NCI-H2227 (cell line): ENCODE results near the gene ZSCAN22.
A peak's percentile ranks its signal among the peaks of the same experiment; 100 is the strongest.
"Not testable (repeated sequence)": the region's sequence is repeated elsewhere in the genome, so short reads cannot be mapped to it uniquely, and the experiment has no call there.

Experiments
- DNase-seq: peaks from one replicate; lab custom pipeline; 2025; ENCODE audit not compliant: unreplicated experiment; lab: John Stamatoyannopoulos, UW

ZSCAN22 gene

GRCh38 chr19:58326914-58327726 lies at the start of gene ZSCAN22:
ZSCAN22 (plus strand) TSS chr19:58326994; CDS start chr19:58334803, 7,809 bp downstream.
- DNase-seq: peak; percentile 100

- no peak for DNase-seq
Measured at GRCh38 chr19:58277197-58277596, 49.6 kb upstream of the ZSCAN22 start.

DNA sequence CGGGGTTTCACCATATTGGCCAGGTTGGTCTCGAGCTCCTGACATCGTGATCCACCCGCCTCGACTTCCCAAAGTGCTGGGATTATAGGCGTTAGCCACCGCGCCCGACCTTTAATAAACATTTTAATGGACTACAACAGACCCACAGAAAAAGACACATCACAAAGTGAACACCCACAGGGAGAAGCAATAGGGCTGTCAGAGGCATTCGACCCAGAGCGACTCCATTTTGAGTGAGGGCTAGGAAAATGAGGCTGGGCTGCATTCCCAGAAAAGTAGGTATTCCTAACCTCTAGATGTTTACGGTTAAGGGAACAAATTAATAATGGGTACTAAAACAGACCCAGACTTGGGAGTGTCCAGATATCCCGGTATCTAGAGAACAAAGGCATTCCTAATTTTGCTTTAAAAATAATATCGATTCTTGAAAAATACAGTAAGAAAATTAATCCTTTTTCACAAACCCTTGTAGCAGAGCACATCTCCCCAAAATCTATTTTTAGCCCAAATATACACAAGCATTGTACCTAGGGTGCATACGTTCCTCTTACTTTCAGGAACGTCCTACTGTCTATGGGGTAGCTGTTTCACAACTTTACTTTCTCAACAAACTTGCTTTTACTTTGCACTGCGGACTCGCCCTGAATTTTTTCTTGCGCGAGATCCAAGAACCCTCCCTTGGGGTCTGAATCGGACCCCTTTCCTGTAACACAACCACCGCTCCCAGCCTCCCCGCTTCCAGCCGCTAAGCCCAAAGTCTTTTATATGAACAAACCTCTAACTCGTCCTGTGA lies 48.9 kb upstream of the ZSCAN22 start:
- no peak for DNase-seq

DNA sequence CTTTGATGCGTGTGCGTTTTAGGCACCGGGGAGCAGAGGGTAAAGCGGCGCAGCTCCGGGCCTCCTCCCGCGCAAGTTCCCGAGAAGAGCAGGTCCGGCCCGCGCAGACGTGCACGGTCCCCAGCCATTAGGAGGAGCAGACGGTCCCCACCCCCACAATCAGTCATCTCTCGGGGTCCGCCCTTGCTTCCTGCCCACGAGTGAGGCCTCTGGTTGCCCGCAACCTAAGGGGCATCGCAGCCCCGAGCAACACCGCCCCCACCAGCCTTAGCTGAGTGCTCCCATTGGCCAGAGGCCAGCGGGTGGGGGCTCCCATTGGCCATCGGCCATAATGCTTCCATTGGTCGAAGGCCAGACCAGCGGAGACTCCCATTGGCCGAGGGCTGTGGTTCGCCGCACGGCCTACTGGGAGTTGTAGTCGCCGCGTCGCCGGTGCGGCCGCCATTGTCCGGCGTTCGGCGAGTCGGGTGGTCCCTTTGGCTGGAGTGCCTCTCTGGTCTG lies 48.2 kb upstream of the ZSCAN22 start, which contains the start of gene ZNF8:
Gene ZNF8, plus strand, starts transcription at position 415 of the 501 bp plus-strand sequence. CDS start 127 bp downstream, outside the sequence.
- DNase-seq: peak; percentile 100

DNA sequence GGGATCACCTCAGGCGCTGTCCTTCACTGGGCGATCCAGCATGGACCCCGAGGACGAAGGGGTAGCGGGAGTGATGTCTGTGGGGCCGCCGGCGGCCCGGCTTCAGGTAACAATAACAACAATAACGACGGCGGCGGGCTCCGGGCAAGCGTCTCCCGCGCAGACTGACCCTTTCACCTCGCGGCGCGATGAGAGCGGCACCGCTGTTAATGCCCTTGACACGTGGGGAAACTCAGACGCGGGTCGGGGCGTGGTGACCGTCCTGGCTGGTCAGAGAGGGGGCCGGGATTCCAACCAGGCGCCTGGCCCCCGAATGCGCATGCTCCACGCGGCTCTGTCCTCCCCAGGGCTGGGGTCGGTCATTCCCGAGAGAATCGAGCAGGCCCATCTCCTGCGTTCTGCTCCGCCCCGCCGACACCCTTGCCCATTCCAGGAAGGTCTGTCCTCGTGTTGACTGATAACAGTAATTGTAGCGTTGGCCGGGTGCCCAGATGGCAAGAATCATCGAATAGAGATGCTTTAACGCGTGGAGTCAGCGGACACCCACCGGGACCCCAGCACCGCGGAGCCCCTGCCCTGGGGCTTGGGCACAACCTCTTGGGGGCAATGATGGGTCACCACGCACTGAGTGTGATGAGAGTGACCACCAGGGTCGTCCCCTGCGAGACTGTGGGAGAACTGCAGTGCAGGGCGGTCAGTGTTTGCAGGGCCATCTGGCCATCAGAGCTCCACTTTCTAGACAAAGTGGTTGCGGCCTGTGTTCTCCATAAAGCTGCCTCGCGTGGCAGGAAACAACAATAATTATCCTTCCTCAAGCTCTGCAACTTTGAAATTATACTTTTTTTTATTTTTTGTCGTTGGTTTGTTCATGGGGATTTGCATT lies 47.5 kb upstream of the ZSCAN22 start:
- DNase-seq: peak; percentile 96

DNA sequence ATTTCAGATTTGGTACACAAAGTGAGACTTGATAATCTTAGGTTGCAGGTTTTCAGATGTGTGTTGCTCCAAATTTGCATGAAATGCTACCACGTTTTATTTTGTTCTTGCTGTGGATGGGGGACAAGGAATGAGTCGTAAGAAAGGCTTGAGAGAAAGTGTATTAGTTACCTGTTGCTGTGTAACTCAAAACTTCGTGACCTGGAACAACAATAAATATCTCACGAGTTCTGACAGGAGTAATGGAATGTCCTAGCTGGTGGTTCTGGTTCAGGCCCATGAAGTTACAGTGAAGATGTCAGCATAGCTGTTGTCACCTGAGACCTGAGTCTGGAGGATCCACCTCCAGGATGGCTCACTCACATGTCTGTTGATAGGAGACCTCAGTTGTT lies 46.9 kb upstream of the ZSCAN22 start:
- no peak for DNase-seq

DNA sequence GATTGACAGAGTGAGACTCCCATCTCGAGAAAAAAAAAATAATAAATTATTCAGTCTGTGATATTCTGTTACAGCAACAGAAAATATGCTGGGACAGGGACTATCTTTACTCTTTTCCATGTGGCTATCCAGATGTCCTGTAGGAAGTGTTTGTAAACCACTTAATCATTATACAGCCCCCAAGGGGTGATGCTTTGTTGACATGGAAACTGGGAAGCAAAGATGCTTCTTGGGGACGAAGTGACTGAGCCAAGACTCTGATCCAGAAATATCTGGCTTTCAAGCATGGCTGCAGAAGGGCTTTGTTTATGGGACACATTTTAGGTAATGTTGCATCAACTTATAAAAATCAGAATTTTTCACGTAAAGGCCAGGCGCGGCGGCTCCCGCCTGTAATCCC lies 42.6 kb upstream of the ZSCAN22 start:
- no peak for DNase-seq

- no peak for DNase-seq
Measured at GRCh38 chr19:58291943-58292342, 34.9 kb upstream of the ZSCAN22 start.

- no peak for DNase-seq
Measured at GRCh38 chr19:58294743-58295374, 31.9 kb upstream of the ZSCAN22 start.

- no peak for DNase-seq
Measured at GRCh38 chr19:58296104-58296503, 30.7 kb upstream of the ZSCAN22 start.

GRCh38 chr19:58300620-58301019 lies 26.2 kb upstream of the ZSCAN22 start:
- no peak for DNase-seq

- no peak for DNase-seq
Measured at GRCh38 chr19:58304255-58304654, 22.5 kb upstream of the ZSCAN22 start.

- peak; percentile 79 for DNase-seq
Measured at GRCh38 chr19:58304748-58305064, 22.1 kb upstream of the ZSCAN22 start.

GRCh38 chr19:58305065-58305931 lies 21.5 kb upstream of the ZSCAN22 start, which contains the start of gene ERVK3-1:
ERVK3-1 (plus strand) TSS chr19:58305377; CDS start chr19:58312169, 6,792 bp downstream.
- peak; percentile 100 for DNase-seq

DNA sequence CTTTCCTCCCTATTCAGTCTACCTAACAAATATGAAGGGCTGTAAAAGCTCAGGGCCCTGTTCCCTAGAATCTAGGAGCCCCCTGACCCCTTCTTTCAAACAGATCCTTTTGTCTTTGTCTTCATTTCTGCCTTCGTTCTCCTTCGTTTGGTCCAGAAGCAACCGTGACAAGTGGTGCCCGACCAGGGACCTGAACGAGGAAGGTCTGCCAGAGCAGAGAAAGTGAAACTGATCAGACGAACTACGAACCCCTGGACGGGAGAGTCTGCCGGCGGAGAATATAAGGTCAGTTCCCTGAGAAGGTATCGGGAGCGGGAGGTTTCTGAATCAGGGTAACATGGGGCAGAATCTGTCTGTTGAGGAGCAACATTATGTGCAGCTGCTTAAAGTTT lies 20.9 kb upstream of the ZSCAN22 start:
- DNase-seq: peak; percentile 38

GRCh38 chr19:58307736-58308135 lies 19.1 kb upstream of the ZSCAN22 start:
- no peak for DNase-seq

DNA sequence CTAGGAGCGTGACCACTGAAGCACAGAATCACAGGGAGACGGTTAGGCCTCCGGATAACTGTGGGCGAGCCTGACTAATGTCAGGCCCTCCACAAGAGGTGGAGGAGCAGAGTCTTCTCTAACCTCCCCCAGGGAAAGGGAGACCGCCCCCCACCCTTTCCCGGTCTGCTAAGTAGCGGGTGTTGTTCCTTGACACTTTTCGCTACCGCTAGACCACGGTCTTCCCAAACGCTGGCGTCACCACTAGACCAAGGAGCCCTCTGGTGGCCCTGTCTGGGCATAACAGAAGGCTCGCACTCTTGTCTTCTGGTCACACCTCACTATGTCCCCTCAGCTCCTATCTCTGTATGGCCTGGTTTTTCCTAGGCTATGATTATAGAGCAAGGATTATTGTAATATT lies 16.1 kb upstream of the ZSCAN22 start:
- DNase-seq: not testable (repeated sequence)

- no peak for DNase-seq
Measured at GRCh38 chr19:58311345-58311865, 15.4 kb upstream of the ZSCAN22 start.

GRCh38 chr19:58315580-58315979 lies 11.2 kb upstream of the ZSCAN22 start:
- DNase-seq: no peak
